ENCODE measurements around the gene TSEN34. TPM values are rescaled to one million over a fixed set of nuclear protein-coding genes. Genes with fewer than 3 reads are reported as not detected.

The TSEN34 gene
- total RNA-seq, 3 donors from 2014 or later (not counting 1 experiment from before 2014, with no cell fraction given) = 11.5 to 16.7 (median 13.5) TPM

GRCh38 chr19:54152878-54153524 lies 38.1 kb upstream of the TSEN34 start:
- H3K4me3 Mint-ChIP-seq = peak overlapping the region; percentile 31
- Histone ChIP-seq H3K27ac (ENCODE audit: low read length) (no peak overlapping the region), H3K9me3 (ENCODE audit: control insufficient read depth, insufficient read depth, low read length) (no peaks in the 10 kb centered on the region), H3K27me3 (ENCODE audit: control insufficient read depth, insufficient read depth, low read length) (no peaks in the 10 kb centered on the region), H3K4me1 (ENCODE audit: control insufficient read depth, insufficient read depth, low read length) (peaks cover 5% of the 10 kb centered on the region), H3K4me3 (ENCODE audit: low read length) (no peak overlapping the region), H3K36me3 (ENCODE audit: control insufficient read depth, insufficient read depth, low read length) (peaks cover 82% of the 10 kb centered on the region)
- H3K36me3 Mint-ChIP-seq = peaks cover 7% of the 10 kb centered on the region
- DNase-seq (no peak), ATAC-seq (no peak)
- H3K9me3 Mint-ChIP-seq = no peaks in the 10 kb centered on the region
- no peaks in the 10 kb centered on the region for H3K27me3 Mint-ChIP-seq (ENCODE audit: low read depth in 2 of 2)
- peaks cover 6 to 21% of the 10 kb centered on the region in 2 donors for H3K4me1 Mint-ChIP-seq
- intact Hi-C loops (cut with micrococcal nuclease) = no loop called here
- WGBS (ENCODE audit: insufficient coverage) = 97% methylated on average over 25 of the region's 25 CpGs
- TF ChIP-seq CTCF (IDR thresholded peaks at IDR 0.05) = no peak
- H3K27ac Mint-ChIP-seq = peak overlapping the region; percentile 23 to 46

- no peak for TF ChIP-seq CTCF (IDR thresholded peaks at IDR 0.05)
- intact Hi-C loops (cut with micrococcal nuclease) = no loop called here
- Histone ChIP-seq H3K9me3 (ENCODE audit: control insufficient read depth, insufficient read depth, low read length) (no peaks in the 10 kb centered on the region), H3K36me3 (ENCODE audit: control insufficient read depth, insufficient read depth, low read length) (peaks cover 81% of the 10 kb centered on the region), H3K27me3 (ENCODE audit: control insufficient read depth, insufficient read depth, low read length) (no peaks in the 10 kb centered on the region), H3K4me3 (ENCODE audit: low read length) (no peak overlapping the region), H3K4me1 (ENCODE audit: control insufficient read depth, insufficient read depth, low read length) (peaks cover 13% of the 10 kb centered on the region), H3K27ac (ENCODE audit: low read length) (no peak overlapping the region)
- Mint-ChIP-seq H3K27me3 (ENCODE audit: low read depth in 2 of 2) (no peaks in the 10 kb centered on the region), H3K36me3 (peaks cover 7% of the 10 kb centered on the region), H3K4me3 (no peak overlapping the region), H3K27ac (peak overlapping the region; percentile 46 to 78), H3K9me3 (no peaks in the 10 kb centered on the region), H3K4me1 (peaks cover 14 to 30% of the 10 kb centered on the region in 2 donors)
- DNase-seq (no peak), ATAC-seq (no peak)
- 97% methylated on average over 9 of the region's 10 CpGs for WGBS (ENCODE audit: insufficient coverage)
Measured at GRCh38 chr19:54153731-54154326, 37.3 kb upstream of the TSEN34 start.

GRCh38 chr19:54154603-54155345 lies 36.3 kb upstream of the TSEN34 start:
- H3K27me3 Mint-ChIP-seq (ENCODE audit: low read depth in 2 of 2) = no peaks in the 10 kb centered on the region
- ATAC-seq = no peak

More at GRCh38 chr19:54154603-54155345, 36.3 kb upstream of the TSEN34 start:
- intact Hi-C loops (cut with micrococcal nuclease) = no loop called here
- DNase-seq = peak in 1 of 2 donors; percentile 72
- Histone ChIP-seq H3K9me3 (ENCODE audit: control insufficient read depth, insufficient read depth, low read length) (no peaks in the 10 kb centered on the region), H3K4me1 (ENCODE audit: control insufficient read depth, insufficient read depth, low read length) (peaks cover 17% of the 10 kb centered on the region), H3K27ac (ENCODE audit: low read length) (no peak overlapping the region), H3K36me3 (ENCODE audit: control insufficient read depth, insufficient read depth, low read length) (peaks cover 71% of the 10 kb centered on the region), H3K4me3 (ENCODE audit: low read length) (no peak overlapping the region), H3K27me3 (ENCODE audit: control insufficient read depth, insufficient read depth, low read length) (no peaks in the 10 kb centered on the region)
- peaks cover 24 to 34% of the 10 kb centered on the region in 2 donors for H3K4me1 Mint-ChIP-seq
- 53% methylated on average over 16 of the region's 18 CpGs for WGBS (ENCODE audit: insufficient coverage)
- H3K27ac Mint-ChIP-seq = peak overlapping the region; percentile 41 to 78
- H3K36me3 Mint-ChIP-seq = peaks cover 3% of the 10 kb centered on the region
- no peaks in the 10 kb centered on the region for H3K9me3 Mint-ChIP-seq
- no peak overlapping the region for H3K4me3 Mint-ChIP-seq
- no peak for TF ChIP-seq CTCF (IDR thresholded peaks at IDR 0.05)
